ENCODE results near the gene ENOPH1.
A peak's percentile ranks its signal among the peaks of the same experiment; 100 is the strongest.
"Not testable (repeated sequence)": the region's sequence is repeated elsewhere in the genome, so short reads cannot be mapped to it uniquely, and the experiment has no call there.

The ENOPH1 gene

GRCh38 chr4:82428969-82429727 is 1.2 kb upstream of the ENOPH1 start:
- peak; percentile 89 for DNase-seq

DNA sequence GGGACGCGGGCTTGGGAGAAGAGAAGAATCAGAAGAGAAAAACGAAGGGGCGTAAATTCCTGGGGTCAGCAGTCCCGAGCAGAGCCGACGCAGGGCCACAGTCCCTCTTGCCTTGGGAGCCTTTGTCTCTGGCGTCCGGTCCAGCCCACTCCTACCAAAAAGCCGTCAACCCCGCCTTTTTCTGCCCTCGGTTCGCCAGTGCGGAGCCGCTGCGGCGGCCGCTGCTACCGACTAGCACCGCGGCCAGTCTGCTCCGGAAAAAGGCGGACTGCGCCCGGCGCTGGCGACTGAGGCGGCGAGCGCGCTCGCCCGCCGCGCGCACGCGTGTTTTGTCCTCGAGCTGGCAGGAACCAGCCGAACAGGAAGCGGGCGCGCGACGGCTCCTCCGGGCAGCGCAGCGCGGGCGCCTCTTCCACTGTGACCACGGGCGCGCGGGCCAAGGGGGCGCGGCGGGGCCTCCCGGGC is 630 bp upstream of the ENOPH1 start:
- peak; percentile 76 for DNase-seq

DNA sequence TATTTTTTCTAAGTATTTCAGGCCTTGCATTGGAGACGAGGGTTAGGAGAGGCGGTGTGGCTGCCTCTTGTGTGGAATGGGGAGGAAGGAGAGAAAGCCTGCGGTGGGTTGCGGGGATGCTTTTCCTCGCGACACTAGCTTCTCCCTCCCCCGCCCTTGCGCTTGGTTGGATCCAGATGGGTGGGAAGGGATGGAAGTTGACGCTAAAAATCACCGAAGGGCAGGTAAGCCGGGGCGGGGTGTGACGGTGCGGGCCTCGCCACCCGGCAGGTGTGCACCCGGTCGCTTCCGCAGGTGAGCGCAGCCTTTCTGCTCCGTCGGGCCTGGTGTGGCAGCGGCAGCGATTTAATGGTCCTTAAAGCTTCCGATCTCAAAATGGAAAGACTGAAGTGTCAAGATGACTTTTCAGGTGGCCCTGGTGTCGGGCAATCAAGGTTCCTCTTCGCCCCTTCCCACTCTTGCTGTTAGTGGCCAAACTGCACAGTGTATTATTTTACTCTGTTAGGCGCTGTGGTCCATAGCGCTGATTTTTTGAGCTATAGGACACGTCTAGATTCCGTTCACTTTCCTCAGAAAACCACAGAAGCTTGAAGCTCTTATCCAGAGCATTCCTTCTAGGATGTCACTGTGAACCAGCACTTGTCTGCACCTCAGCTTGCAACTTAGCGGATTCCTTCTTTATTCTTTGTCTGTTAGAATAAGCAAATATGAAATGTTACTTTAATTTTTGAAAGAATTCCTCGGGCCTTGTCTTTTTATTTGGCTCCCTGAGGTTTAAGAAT is 765 bp downstream of the ENOPH1 start:
- peak; percentile 64 for DNase-seq

- DNase-seq = no peak
Measured at GRCh38 chr4:82431831-82432230, 1.4 kb downstream of the ENOPH1 start.

DNA sequence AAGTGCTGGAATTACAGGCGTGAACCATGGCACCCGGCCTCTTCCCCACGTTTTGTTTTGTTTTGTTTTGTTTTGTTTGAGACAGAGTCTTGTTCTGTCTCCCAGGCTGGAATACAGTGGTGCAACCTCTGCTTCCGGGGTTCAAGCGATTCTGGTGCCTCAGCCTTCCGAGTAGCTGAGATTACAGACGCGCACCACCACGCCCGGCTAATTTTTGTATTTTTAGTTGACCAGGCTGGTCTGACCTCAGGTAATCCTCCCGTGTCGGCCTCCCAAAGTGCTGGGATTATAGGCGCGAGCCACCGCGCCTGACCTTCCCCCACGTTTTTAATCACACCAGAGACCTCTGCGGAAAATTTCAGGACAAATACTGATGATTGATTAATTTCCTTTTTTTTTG is 2.2 kb downstream of the ENOPH1 start:
- no peak for DNase-seq

- no peak for DNase-seq
Measured at GRCh38 chr4:82433791-82434190, 3.4 kb downstream of the ENOPH1 start.

DNA sequence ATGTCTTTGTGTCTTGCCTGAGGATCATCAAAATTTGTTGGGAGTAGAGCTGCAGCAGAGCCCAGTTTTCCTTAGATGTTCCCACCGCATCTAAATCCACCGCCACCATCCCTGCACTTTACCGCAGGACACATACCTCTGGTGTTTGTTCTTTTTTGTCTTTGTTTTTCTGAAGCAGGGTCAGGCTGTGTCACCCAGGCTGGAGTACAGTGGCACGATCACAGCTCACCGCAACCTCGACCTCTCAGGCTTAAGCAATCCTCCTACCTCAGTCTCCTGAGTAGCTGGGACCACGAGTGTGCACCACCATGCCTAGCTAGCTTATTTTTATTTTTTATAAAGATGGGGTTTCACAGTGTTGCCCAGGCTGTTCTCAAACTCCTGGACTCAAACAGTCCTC is 4.6 kb downstream of the ENOPH1 start:
- no peak for DNase-seq

DNA sequence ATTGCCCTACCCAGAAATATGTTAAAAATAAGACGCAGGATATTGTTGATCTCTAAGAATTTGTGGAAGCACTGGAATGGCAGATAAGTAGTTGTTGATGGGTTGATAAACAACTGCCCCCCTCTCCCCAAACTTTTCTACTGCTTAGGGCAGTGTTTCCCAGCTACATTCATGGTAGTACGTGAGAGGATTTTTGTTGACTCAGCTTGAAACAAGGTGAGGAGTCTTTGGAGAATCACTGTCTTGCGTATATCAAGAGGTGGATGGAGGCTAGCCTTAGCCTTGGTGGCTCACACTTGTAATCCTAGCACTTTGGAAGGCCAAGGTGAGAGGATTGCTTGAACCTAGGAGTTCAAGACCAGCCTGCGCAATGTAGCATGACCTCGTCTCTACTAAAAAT is 5.7 kb downstream of the ENOPH1 start:
- DNase-seq = no peak

GRCh38 chr4:82436780-82437179 is 6.4 kb downstream of the ENOPH1 start:
- no peak for DNase-seq

- no peak for DNase-seq
Measured at GRCh38 chr4:82437285-82438005, 7.1 kb downstream of the ENOPH1 start.

- DNase-seq = no peak
Measured at GRCh38 chr4:82439088-82439487, 8.7 kb downstream of the ENOPH1 start.

DNA sequence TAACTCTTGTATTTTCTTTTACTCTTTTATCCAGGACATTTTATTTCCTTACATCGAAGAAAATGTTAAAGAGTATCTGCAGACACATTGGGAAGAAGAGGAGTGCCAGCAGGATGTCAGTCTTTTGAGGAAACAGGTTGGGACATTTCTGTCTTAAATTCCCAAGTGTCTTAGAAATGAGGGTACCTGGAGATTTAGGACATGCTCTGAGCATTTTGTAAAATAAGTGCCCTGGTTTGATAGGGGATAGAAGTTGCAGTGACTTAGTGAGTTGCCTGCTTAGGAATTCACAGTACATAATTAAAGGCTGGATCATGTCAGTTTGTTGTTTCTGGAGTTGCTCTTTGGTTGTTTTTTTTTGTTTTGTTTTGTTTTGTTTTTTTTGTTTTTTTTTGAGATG is 17.5 kb downstream of the ENOPH1 start:
- no peak for DNase-seq

GRCh38 chr4:82450966-82451755 is 20.8 kb downstream of the ENOPH1 start:
- DNase-seq = no peak

GRCh38 chr4:82452026-82452425 is 21.6 kb downstream of the ENOPH1 start:
- no peak for DNase-seq

DNA sequence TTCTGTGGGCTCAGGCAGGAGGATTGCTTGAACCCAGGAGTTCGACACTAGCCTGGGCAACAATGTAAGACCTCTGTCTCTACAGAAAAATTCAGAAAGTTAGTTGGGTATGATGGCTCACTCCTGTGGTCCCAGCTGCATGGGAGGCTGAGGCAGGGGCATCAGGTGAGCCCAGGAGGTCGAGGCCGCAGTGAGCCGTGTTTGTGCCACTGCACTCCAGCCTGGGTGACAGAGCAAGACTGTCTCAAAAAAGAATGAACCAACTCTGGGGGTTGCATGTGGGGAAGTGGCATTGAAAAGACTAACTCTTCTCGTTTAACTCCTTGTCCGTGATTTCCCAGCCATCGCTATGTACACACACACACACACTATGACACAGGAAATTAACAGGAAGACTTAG is 26.9 kb downstream of the ENOPH1 start:
- DNase-seq = no peak

DNA sequence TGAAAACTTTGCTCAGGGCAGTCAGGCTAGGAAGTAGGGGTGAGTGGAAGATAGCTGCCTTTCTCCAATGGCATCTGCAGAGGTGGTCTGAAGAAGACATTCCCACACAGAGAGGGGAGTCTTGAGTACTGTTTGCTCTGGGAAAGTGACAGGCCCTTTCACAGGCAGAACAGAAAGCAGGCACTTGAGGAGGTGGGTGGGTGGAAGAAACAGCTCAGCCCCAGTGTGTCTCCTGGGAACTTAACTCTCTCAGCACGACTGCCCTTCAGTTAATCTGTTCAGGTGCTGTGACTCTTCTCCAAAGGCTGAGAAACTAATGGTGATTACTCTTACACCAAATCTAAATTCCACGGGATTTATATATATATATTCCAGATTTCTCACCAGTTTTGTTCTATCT is 28.3 kb downstream of the ENOPH1 start:
- no peak for DNase-seq

GRCh38 chr4:82461710-82462109 is 31.3 kb downstream of the ENOPH1 start:
- DNase-seq = no peak

DNA sequence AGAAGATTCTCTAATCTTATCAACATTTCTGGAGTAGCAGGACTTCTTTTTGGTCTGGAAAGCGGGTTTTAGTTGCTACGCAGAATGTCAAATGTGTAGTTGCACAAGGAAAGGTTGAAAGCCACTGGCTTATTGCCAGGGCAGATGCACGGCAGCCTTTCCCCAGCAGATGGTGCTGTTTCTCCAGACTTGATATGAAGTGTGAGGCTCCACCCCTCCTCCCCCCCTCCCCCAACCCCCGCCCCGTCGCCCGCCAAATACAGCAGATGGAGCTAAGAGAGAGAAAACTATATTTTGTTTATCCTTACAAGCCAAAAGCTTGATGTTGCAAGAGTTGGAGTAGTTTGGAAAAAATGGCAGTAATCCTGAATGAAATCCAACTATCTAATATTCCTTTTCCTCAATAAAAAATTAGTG is 32.0 kb downstream of the ENOPH1 start:
- DNase-seq = peak; percentile 74

- no peak for DNase-seq
Measured at GRCh38 chr4:82463221-82463620, 32.8 kb downstream of the ENOPH1 start.

DNA sequence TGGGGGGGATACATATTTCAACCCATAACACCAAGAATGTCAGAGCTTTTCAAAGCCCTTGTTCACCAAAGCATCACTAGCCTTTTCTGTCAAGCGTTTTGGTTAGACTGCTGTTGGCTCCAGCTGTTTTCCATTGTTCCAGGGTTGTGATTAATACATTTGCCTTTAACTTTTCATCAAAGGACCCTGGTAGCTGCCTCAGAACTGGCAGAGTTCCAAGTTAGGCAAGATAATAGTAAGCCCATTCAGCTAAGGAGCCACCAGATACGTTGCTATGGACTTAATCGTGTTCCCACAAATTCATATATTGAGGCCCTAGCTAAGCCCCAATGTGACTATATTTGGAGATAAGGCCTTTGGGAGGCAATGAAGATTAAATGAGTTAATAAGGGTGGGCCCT is 37.1 kb downstream of the ENOPH1 start:
- no peak for DNase-seq

DNA sequence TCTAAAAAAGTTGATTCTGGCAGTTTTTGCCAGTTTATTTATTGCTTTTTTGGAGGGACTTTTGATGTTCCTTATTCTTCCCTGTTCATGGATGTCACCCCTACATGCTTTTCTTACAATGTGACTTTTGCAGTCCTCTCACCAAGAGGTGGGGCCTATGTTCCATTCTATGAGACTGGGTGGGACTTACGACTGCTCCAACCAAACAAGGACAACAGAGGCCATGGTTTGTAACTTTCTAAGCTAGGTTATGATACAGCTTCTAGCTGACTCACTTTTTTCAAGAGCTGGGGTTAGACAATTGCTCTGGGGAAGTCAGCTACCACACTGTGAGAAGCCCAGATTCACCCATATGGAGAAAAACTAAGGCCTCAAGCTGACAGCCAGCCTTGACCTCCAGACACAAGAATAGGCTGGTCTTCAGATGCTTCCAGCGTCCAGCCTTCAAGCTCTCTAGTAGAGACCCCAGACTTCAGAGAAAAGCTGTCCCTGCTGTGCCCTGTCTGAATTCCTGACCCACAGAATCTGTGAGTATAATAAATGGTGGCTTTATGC is 39.5 kb downstream of the ENOPH1 start:
- DNase-seq = no peak

- not testable (repeated sequence) for DNase-seq
Measured at GRCh38 chr4:82473080-82473479, 42.7 kb downstream of the ENOPH1 start.
